SIG-M5 treated with dmso at 0.1 percent for 504 hours (cell line): ENCODE measurements around the gene NEGR1.

ENCODE experiments used
- DNase-seq: peaks from one replicate; lab custom pipeline; 2025; ENCODE audit not compliant: unreplicated experiment; lab: John Stamatoyannopoulos, UW

Gene NEGR1

GRCh38 chr1:72122099-72122880 is 160.0 kb downstream of the NEGR1 start:
- no peak for DNase-seq

GRCh38 chr1:72119491-72119890 is 162.8 kb downstream of the NEGR1 start:
- no peak for DNase-seq

- DNase-seq, result no peak
Observed at GRCh38 chr1:72117621-72118020, 164.7 kb downstream of the NEGR1 start.

- DNase-seq, result no peak
Observed at GRCh38 chr1:72115290-72115689, 167.0 kb downstream of the NEGR1 start.

GRCh38 chr1:72111662-72112061 is 170.7 kb downstream of the NEGR1 start:
- DNase-seq, result peak; percentile 5

- DNase-seq, result no peak
Observed at GRCh38 chr1:72109916-72110315, 172.4 kb downstream of the NEGR1 start.

- DNase-seq, result no peak
Observed at GRCh38 chr1:72105201-72105600, 177.1 kb downstream of the NEGR1 start.

GRCh38 chr1:72101840-72102632 is 180.3 kb downstream of the NEGR1 start:
- DNase-seq, result no peak

GRCh38 chr1:72100771-72101170 is 181.6 kb downstream of the NEGR1 start:
- peak; percentile 36 for DNase-seq

GRCh38 chr1:72097851-72098570 is 184.3 kb downstream of the NEGR1 start:
- no peak for DNase-seq

GRCh38 chr1:72094209-72094608 is 188.1 kb downstream of the NEGR1 start:
- no peak for DNase-seq

- DNase-seq, result no peak
Observed at GRCh38 chr1:72086394-72086793, 195.9 kb downstream of the NEGR1 start.

GRCh38 chr1:72075425-72075824 is 206.9 kb downstream of the NEGR1 start:
- DNase-seq, result no peak

GRCh38 chr1:72066431-72066830 is 215.9 kb downstream of the NEGR1 start:
- no peak for DNase-seq

- no peak for DNase-seq
Observed at GRCh38 chr1:72064196-72065075, 217.9 kb downstream of the NEGR1 start.

GRCh38 chr1:72063364-72064044 is 218.8 kb downstream of the NEGR1 start:
- no peak for DNase-seq

GRCh38 chr1:72062584-72062983 is 219.8 kb downstream of the NEGR1 start:
- DNase-seq, result no peak

- DNase-seq, result no peak
Observed at GRCh38 chr1:72060466-72061245, 221.7 kb downstream of the NEGR1 start.

GRCh38 chr1:72056516-72056915 is 225.8 kb downstream of the NEGR1 start:
- DNase-seq, result no peak
